GM18499 (cell line): ENCODE results near the gene THBS1.

Experiments used
- ATAC-seq: cut with Tn5 transposase; IDR thresholded peaks from one replicate; pipeline ENCODE4 v1.9.1; 2021; ENCODE audit warnings: moderate number of reproducible peaks; ENCODE audit not compliant: insufficient read depth, unreplicated experiment

THBS1 gene

GRCh38 chr15:39598958-39599845, 18.3 kb downstream of the THBS1 start:
- no peak for ATAC-seq

- no peak for ATAC-seq
Measured at GRCh38 chr15:39599871-39600270, 19.0 kb downstream of the THBS1 start.

- ATAC-seq: no peak
Measured at GRCh38 chr15:39602143-39602542, 21.3 kb downstream of the THBS1 start.

DNA sequence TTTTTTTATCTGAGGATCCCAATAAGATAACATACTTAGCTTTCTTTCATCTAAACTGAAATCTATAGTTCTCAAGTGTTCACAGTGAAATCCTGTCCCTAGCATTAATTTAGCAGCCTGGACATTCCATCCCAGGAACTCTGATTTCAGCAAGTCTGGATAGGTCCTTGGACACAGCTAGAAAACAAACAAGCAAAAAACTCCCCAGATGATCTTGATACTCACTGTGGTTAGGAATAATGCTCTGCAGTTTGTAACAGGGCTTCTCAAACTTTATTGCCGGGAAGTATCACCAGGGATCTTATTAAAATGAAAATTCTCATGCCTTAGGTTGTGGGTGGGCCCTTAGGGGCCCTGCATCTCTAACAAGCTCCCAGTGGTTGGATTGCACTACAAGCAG, 24.3 kb downstream of the THBS1 start:
- no peak for ATAC-seq

DNA sequence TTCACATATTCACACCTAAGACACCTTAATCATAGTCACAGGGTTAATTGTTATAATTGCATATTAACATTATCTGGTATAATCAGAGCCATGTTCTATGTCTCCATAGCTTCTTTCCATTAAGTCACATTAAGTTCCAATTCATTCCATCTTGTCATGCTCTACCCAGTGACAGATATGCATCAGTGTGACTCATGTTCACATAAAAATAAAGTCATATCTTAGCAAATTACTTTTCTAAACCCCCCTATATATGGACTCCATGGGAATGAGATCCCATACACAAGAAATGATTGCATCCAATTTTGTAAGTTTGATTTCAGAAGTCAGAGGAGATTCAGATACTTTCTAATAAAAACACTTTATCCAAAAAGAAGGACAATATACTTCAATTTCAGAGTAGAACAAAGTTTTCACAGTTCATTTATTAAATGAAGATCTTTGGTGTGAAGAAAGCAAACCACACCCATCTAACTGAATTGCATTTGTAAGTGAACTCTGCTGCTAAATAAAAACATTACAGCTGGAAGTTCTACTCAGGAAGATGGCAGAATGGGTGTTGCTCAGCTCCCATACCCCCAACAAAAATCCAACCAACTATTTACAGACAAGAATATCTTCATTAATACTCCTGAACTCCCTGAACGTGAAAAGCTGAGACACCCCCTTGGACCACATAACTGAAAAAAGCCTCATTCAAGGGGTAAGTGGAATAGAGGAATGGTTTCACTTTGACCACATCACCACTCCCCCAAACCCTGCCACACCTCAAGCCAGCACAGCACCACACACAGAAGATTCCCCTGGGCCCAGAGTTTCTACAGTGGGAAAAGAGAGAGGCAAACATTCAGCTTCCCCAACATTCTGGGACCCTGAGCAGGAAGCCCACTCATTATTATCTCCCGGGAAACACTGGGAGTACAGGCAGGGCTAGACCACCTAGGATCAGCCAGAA, 27.6 kb downstream of the THBS1 start:
- ATAC-seq: no peak

- no peak for ATAC-seq
Measured at GRCh38 chr15:39609166-39609916, 28.5 kb downstream of the THBS1 start.

DNA sequence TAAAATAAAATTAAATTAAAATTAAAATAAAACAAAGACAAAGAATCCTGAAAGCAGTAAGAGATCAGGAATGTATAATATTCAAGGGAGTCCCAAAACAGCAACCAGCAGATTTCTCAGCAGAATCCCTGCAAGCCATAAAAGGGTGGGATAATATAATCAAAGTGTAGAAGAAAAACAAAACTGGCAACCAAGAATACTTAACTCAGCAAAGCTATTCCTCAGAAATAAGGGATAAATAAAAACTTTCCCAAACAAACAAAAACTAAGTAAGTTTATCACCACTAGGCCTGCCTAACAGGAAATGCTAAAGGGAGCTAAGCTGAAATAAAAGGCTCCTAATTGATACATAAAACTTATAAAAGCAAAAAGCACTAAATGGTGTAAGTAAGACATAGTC, 29.8 kb downstream of the THBS1 start:
- ATAC-seq: no peak

- ATAC-seq: no peak
Measured at GRCh38 chr15:39613271-39613670, 32.4 kb downstream of the THBS1 start.

GRCh38 chr15:39613861-39614260, 33.0 kb downstream of the THBS1 start:
- no peak for ATAC-seq

DNA sequence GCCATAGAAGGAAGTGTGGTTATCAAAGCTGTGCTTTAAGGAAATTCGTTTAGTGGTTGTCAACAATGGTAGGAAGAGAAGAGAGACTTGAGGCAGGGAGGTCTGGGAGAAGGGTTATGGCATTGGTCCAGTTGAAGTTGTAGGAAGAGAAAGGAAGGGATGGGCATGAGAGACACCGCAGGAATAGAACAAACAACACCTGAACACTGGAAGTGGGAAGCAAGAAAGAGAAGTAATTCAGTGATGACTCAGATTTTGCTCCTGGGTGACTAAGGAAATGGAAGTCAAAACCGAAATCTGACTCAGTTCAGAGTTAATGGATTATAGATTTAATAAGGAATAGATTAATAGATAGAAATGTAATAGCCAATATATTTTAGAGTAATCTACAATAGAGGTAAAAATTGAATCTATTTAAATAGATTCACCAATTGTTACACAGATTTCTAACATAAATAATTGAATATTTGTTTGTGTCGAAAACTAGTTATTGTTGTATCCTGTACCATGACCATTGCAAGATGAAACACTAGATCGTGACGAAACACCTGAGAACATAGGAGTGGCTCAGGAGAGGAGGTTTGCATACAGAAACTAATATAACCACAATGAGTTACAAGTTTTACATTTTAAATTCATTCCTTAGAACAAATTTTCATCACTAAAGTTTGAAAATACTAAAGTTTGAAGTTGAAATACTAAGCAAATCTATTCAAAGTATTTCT, 36.0 kb downstream of the THBS1 start:
- no peak for ATAC-seq

DNA sequence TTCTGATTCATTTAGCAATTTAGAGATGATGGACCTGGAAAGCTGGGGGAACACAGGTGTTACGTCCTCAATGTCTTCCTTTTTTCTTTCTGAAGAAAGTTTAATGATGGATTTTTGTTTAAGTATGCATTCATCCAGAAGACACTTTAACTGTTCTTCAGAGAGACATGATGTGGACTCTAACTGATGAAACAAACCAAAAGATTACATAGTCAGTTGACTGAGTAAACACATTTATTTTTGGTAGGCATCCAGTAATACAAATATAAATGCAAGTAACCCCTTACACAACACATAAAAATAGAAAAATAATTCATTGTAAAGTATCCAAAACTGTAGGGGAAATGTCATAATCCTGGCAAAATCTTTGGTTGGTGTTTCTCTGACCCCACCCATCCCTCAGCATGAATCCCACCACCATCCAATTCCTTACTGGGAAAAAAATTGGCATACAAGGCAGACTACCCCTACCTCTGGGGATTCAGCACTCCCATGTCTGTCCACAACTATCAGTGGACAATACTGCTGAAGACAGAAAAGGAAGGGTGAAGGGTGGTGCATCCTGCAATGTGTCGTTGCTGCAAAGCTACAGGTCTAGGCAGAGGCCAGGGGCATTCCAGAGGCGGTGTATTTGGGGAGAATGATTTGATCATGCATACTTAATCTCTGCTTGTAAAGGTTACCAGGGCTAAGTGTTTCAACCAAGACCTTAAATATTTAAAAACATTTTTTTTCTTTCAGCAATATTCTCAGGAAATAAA, 37.4 kb downstream of the THBS1 start:
- no peak for ATAC-seq

GRCh38 chr15:39621210-39621609, 40.3 kb downstream of the THBS1 start:
- no peak for ATAC-seq

- no peak for ATAC-seq
Measured at GRCh38 chr15:39621976-39622375, 41.1 kb downstream of the THBS1 start.

- no peak for ATAC-seq
Measured at GRCh38 chr15:39622660-39623516, 42.0 kb downstream of the THBS1 start.

GRCh38 chr15:39623529-39623931, 42.7 kb downstream of the THBS1 start:
- ATAC-seq: peak; percentile 90

DNA sequence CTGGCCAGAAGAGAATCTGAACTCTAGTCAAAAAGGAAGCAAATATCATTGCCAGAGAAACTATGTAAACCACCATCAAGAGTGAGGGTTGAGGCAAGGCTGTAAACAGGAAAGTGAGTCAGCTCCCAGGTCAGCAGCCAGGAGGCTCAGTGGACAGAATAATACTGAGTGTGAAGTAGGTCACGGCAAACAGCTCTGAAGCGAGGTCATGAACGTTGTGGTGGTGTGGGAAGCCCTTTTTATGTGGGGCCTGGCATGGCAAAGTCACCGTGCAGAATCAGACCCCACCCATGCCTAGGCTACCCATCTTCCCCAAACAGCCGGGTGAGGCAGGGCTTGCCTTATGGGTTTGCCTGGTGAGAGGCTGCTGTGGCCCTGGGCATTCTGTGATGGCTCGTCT, 43.9 kb downstream of the THBS1 start:
- no peak for ATAC-seq

GRCh38 chr15:39625451-39625850, 44.6 kb downstream of the THBS1 start:
- no peak for ATAC-seq

- ATAC-seq: no peak
Measured at GRCh38 chr15:39625856-39626255, 45.0 kb downstream of the THBS1 start.
